Measurements from ENCODE around the gene PRR7. TPM values are rescaled to one million over a fixed set of nuclear protein-coding genes. Genes with fewer than 3 reads are reported as not detected.

Gene PRR7
- total RNA-seq, 1 donor from 2014 or later = 5.5 TPM

- Mint-ChIP-seq H3K4me1 (ENCODE audit: low read depth) (peaks cover 73% of the 10 kb centered on the region), H3K27me3 (ENCODE audit: low read depth) (no peaks in the 10 kb centered on the region), H3K4me3 (ENCODE audit: unreplicated experiment) (peak overlapping the region; percentile 41), H3K27ac (ENCODE audit: unreplicated experiment) (peak overlapping the region; percentile 83), H3K36me3 (ENCODE audit: low read depth) (peaks cover 43% of the 10 kb centered on the region), H3K9me3 (ENCODE audit: low read depth) (no peaks in the 10 kb centered on the region)
- no peak for DNase-seq (ENCODE audit: low spot score)
- TF ChIP-seq CTCF (IDR thresholded peaks at IDR 0.05) = no peak
These were observed 43.8 kb downstream of the PRR7 start for GRCh38 chr5:177490311-177490991.

GRCh38 chr5:177490992-177491391, 44.4 kb downstream of the PRR7 start:
- Mint-ChIP-seq H3K4me3 (ENCODE audit: unreplicated experiment) (peak overlapping the region; percentile 50), H3K27me3 (ENCODE audit: low read depth) (no peaks in the 10 kb centered on the region), H3K4me1 (ENCODE audit: low read depth) (peaks cover 73% of the 10 kb centered on the region), H3K27ac (ENCODE audit: unreplicated experiment) (peak overlapping the region; percentile 83), H3K36me3 (ENCODE audit: low read depth) (peaks cover 40% of the 10 kb centered on the region), H3K9me3 (ENCODE audit: low read depth) (no peaks in the 10 kb centered on the region)
- no peak for TF ChIP-seq CTCF (IDR thresholded peaks at IDR 0.05)
- no peak for DNase-seq (ENCODE audit: low spot score)

GRCh38 chr5:177491429-177491945, 44.9 kb downstream of the PRR7 start:
- peak overlapping the region; percentile 50 for H3K4me3 Mint-ChIP-seq (ENCODE audit: unreplicated experiment)
- H3K4me1 Mint-ChIP-seq (ENCODE audit: low read depth) = peaks cover 74% of the 10 kb centered on the region
- H3K27ac Mint-ChIP-seq (ENCODE audit: unreplicated experiment) = peak overlapping the region; percentile 83
- peak; percentile 97 for TF ChIP-seq CTCF (IDR thresholded peaks at IDR 0.05)
- no peaks in the 10 kb centered on the region for H3K9me3 Mint-ChIP-seq (ENCODE audit: low read depth)
- DNase-seq (ENCODE audit: low spot score) = no peak
- peaks cover 35% of the 10 kb centered on the region for H3K36me3 Mint-ChIP-seq (ENCODE audit: low read depth)
- H3K27me3 Mint-ChIP-seq (ENCODE audit: low read depth) = no peaks in the 10 kb centered on the region

GRCh38 chr5:177491983-177492746, 45.6 kb downstream of the PRR7 start:
- H3K36me3 Mint-ChIP-seq (ENCODE audit: low read depth) = peaks cover 32% of the 10 kb centered on the region
- no peaks in the 10 kb centered on the region for H3K27me3 Mint-ChIP-seq (ENCODE audit: low read depth)
- H3K4me3 Mint-ChIP-seq (ENCODE audit: unreplicated experiment) = peak overlapping the region; percentile 59
- H3K9me3 Mint-ChIP-seq (ENCODE audit: low read depth) = no peaks in the 10 kb centered on the region
- TF ChIP-seq CTCF (IDR thresholded peaks at IDR 0.05) = no peak
- H3K4me1 Mint-ChIP-seq (ENCODE audit: low read depth) = peaks cover 72% of the 10 kb centered on the region
- DNase-seq (ENCODE audit: low spot score) = no peak
- H3K27ac Mint-ChIP-seq (ENCODE audit: unreplicated experiment) = peak overlapping the region; percentile 91

- no peak for TF ChIP-seq CTCF (IDR thresholded peaks at IDR 0.05)
- peaks cover 69% of the 10 kb centered on the region for H3K4me1 Mint-ChIP-seq (ENCODE audit: low read depth)
- H3K4me3 Mint-ChIP-seq (ENCODE audit: unreplicated experiment) = peak overlapping the region; percentile 59
- no peak for DNase-seq (ENCODE audit: low spot score)
- no peaks in the 10 kb centered on the region for H3K9me3 Mint-ChIP-seq (ENCODE audit: low read depth)
- peaks cover 27% of the 10 kb centered on the region for H3K36me3 Mint-ChIP-seq (ENCODE audit: low read depth)
- no peaks in the 10 kb centered on the region for H3K27me3 Mint-ChIP-seq (ENCODE audit: low read depth)
- peak overlapping the region; percentile 91 for H3K27ac Mint-ChIP-seq (ENCODE audit: unreplicated experiment)
These were observed 46.2 kb downstream of the PRR7 start for GRCh38 chr5:177492841-177493240.

Data from chondrocyte (in vitro differentiated cells).